GM12801 (cell line): Measurements from ENCODE around the gene TOX2.

Experiments
- TF ChIP-seq, protein P1 (sequence below): IDR thresholded peaks from one replicate; pipeline ENCODE4 v1.5.1; 2011; ENCODE audit warnings: control low read depth; ENCODE audit not compliant: insufficient read length; ENCODE audit errors: extremely low read depth

Gene TOX2

DNA sequence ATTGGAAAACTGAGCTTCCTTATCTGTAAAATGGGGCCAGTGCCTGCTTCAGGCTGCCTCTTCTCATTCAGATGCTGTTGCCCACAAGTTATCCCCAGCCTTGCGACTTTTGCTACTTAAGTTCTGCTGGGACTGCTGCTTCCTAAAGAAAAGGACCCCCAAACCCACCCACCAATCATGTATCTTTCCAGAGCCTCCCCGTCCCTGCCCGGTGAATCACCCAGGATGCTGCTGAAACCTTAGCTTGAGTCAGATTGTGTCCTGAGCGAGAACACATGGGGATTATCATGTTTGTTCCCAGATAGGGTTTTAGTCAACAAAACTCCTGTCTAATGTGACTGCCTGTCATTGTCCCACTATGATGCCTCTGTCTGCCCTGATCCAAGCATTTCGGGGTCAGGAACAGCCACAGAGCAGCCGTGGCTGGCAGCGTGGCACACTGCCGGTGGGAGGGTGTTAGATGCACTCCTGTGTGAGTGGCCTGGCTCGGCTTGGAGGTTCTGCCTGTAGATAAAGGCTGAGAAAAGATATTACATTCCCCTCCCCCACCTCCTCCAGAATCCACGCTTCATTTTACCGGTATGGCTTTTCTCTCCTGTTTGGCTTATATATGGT lies 79.9 kb downstream of the TOX2 start:
- TF ChIP-seq, protein P1, sequence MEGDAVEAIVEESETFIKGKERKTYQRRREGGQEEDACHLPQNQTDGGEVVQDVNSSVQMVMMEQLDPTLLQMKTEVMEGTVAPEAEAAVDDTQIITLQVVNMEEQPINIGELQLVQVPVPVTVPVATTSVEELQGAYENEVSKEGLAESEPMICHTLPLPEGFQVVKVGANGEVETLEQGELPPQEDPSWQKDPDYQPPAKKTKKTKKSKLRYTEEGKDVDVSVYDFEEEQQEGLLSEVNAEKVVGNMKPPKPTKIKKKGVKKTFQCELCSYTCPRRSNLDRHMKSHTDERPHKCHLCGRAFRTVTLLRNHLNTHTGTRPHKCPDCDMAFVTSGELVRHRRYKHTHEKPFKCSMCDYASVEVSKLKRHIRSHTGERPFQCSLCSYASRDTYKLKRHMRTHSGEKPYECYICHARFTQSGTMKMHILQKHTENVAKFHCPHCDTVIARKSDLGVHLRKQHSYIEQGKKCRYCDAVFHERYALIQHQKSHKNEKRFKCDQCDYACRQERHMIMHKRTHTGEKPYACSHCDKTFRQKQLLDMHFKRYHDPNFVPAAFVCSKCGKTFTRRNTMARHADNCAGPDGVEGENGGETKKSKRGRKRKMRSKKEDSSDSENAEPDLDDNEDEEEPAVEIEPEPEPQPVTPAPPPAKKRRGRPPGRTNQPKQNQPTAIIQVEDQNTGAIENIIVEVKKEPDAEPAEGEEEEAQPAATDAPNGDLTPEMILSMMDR: no peak

DNA sequence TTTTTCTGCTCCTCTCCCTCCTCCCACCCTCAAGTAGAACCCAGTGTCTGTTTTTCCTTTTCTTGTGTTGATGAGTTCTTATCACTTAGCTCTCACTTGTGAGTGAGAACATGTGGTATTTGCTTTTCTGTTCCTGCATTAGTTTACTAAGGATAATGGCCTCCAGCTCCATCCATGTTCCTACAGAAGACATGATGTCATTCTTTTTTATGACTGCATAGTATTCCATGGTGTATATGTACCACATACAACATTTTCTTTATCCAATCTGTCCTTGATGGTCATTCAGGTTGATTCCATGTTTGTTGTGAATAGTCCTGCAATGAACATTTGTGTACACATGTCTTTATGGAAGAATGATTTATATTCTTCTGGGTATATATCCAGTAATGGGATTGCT lies 81.0 kb downstream of the TOX2 start:
- TF ChIP-seq, protein P1: no peak

DNA sequence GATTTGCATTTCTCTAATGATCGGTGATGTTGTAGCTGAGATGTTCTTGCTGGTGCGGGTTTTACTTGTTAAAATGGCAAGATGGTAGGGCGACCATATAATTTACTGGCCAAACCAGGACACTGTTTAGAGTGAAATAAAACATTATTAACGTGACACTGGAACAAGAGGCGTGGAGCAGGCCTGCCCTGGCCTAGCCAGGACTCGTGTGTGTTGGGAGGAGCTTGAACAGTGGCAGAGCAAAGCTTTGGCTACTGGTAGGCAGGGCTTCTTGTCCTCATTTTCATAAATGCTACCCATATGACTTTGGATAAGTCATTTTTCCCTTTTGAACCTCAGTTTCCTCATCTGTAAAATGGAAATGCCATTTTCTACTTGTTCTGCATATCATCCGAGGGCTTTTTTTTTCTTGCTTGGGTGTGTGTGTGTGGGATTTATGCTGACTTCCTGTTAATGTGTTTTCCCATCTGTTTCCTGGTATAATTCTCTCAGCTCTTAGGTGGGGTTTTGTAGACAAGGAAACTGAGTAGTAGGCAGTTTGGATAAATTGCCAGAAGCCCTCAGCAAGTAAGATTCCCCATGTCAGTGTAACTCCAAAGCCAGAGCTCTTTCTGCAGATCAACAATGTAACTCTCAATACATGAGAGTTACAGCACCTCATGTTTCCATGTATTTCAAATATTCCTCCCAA lies 81.7 kb downstream of the TOX2 start:
- TF ChIP-seq, protein P1: no peak

DNA sequence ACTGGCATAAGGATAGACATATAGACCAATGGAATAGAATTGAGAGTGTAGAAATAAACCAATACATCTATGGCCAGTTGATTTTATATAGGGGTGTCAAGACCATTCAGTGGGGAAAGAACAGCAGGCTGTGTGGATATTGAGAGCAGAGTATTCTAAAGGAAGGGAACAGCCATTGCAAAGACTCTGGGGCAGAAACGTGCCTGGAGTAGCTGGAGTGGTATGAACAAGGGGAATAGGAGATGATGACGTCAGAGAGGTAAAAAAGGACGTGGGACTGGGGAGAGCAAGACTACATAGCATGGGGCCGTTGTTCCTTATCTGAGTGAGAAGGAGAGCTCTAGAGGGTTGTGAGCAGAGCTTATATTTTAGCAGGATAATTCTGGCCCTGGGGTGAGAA lies 85.2 kb downstream of the TOX2 start:
- TF ChIP-seq, protein P1: no peak

DNA sequence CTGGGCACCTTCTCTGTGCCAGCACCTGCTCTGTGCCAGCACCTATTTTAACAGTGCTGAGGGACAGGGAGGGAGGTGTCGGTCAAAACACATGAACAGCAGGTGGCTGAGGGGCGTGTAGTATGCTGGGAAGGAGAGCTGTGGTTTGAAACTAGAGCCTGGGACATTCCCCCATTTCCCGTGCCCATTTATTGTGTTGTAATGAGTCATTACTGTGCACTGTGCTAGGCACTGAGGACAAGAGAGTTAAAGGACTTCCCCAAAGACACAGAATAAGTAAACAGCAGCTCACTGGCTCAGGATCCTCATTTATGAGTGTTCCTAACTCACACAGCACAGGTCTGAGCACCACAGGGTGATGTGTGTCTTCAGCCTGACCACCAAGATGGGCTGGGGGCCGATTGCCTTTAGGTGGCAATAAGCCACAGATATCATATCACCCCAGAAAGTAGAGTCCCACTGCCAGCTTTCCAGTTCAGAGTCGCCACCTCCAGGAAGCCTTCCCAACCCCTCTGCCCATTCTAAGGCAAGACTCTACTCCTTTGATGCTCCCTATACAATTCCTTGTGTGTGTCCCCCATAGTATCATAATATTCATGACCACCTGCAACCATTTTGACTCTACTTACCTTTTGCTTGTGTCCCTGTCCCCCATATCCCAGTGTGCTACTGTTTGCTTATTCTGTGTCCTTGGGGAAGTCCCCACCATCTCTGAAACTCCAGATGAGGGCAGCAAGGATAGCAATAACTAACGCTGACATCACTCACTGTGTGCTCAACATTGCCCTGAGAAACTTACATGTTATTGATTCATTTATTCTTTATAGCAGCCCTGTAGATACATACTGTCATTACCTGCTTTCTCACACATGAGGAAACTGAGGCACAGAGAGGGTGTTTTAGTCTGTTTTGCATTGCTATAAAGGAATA lies 87.3 kb downstream of the TOX2 start:
- TF ChIP-seq, protein P1: no peak

DNA sequence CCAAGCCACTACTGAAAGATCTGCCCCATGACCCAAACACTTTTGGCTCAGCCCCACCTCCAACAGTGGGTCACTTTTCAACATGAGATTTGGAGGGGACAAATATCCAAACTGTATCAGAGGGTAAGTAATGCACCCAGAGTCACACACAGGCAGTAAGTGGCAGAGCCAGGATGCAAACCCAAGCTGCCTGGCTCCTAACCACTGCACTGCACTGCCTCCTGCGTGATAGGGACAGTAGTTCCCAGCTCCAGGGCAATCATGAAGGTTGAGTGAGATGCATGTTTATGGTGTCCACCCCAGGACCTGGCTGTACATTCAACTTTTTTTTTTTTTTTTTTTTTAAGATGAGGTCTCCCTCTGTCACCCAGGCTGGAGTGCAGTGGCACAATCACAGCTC lies 88.2 kb downstream of the TOX2 start:
- TF ChIP-seq, protein P1: no peak

DNA sequence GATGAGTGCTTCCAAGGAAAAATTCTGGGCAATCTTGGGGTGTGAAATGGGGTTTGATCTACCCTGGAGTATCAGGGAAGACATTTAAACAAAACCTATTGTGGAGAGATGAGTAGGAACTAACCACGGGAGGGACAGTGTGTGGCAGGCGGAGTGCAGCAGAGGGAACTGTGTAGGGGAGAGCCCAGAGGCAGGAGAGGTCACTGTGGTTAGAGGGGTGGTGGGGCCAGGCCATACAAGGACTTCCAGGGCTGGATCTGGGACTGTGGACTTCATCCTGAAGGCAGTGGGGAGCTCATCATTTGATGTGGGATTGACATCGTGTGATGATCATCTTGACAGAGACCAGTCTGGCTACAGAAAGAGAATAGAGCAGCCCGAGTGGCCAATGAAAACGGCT lies 89.0 kb downstream of the TOX2 start:
- TF ChIP-seq, protein P1: no peak
